Measurements from ENCODE around the gene AARS1.

- TF ChIP-seq EZH2 (IDR thresholded peaks at IDR 0.05; ENCODE audit: low read length) = no peak
- TF ChIP-seq, protein P1, sequence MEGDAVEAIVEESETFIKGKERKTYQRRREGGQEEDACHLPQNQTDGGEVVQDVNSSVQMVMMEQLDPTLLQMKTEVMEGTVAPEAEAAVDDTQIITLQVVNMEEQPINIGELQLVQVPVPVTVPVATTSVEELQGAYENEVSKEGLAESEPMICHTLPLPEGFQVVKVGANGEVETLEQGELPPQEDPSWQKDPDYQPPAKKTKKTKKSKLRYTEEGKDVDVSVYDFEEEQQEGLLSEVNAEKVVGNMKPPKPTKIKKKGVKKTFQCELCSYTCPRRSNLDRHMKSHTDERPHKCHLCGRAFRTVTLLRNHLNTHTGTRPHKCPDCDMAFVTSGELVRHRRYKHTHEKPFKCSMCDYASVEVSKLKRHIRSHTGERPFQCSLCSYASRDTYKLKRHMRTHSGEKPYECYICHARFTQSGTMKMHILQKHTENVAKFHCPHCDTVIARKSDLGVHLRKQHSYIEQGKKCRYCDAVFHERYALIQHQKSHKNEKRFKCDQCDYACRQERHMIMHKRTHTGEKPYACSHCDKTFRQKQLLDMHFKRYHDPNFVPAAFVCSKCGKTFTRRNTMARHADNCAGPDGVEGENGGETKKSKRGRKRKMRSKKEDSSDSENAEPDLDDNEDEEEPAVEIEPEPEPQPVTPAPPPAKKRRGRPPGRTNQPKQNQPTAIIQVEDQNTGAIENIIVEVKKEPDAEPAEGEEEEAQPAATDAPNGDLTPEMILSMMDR (optimal IDR thresholded peaks at IDR 0.05 in 1 of 3, IDR thresholded peaks at IDR 0.05 in 1 of 3, conservative IDR thresholded peaks at IDR 0.05 in 1 of 3; ENCODE audit: extremely low read depth in 1 of 3, insufficient read depth in 2 of 3, low read length in 3 of 3) = peak; percentile 51 to 66 (median 60)
Observed at GRCh38 chr16:70267516-70267915, 21.8 kb downstream of the AARS1 start.

Data from keratinocyte (primary cell).